B cell (primary cell): ENCODE data around the gene CCNT2. TPM values are rescaled to one million over a fixed set of nuclear protein-coding genes. Genes with fewer than 3 reads are reported as not detected.

Experiments used
- ATAC-seq: fragments of 200-7000 bp; cut with Tn5 transposase; one replicate; pipeline ENCODE4 v1.10.0; 2021; ENCODE audit warnings: low read depth, mild to moderate bottlenecking, moderate number of reproducible peaks, moderate library complexity
- CTCF ChIA-PET: fragments of 350-600 bp; sonication (Branson Sonifier 250); formaldehyde crosslinking; loops from one replicate; lab custom pipeline; 2021; ENCODE audit warnings: antibody characterized with exemption, inconsistent platforms; lab: Charles Lee
- POLR2A ChIA-PET: fragments of 350-600 bp; sonication (Branson Sonifier 250); formaldehyde crosslinking; loops from one replicate; lab custom pipeline; 2021; ENCODE audit warnings: antibody characterized with exemption; lab: Charles Lee
- DNase-seq: peaks from one replicate; pipeline ENCODE4 v3.0.0; 2013
- H2AFZ ChIP-seq: 2 replicates; pipeline ENCODE4 v1.6.1; 2012; ENCODE audit warnings: mild to moderate bottlenecking, low read depth, low read length; ENCODE audit not compliant: insufficient read depth, poor library complexity, severe bottlenecking
- H3K27ac ChIP-seq, 2 donors: 1 replicate in 1 of 2; 2 replicates in 1 of 2; pipeline ENCODE4 v1.5.1; 2012 to 2013; ENCODE audit warnings: low read length in 2 of 2, mild to moderate bottlenecking in 2 of 2, moderate library complexity in 1 of 2
- H3K27me3 ChIP-seq, 4 experiments: fragments of 200-600 bp in 1 of 4; sonication (generic) in 1 of 4; replicated peaks in 1 of 4; 1 replicate in 2 of 4; 2 replicates in 2 of 4; pipeline versions ENCODE4 v1.6.1 to v1.7.0; 2013 to 2016; ENCODE audit warnings: low read length in 3 of 4, mild to moderate bottlenecking in 2 of 4, mixed read lengths in 1 of 4, moderate library complexity in 1 of 4; ENCODE audit not compliant: insufficient read depth in 4 of 4, control insufficient read depth in 3 of 4; ENCODE audit errors: control extremely low read depth in 1 of 4
- H3K36me3 ChIP-seq, 2 experiments: replicated peaks in 1 of 2; 1 replicate in 1 of 2; 2 replicates in 1 of 2; pipeline versions ENCODE4 v1.6.1 to v1.7.1; 2013; ENCODE audit warnings: low read length in 1 of 2; ENCODE audit not compliant: insufficient read depth in 2 of 2, control insufficient read depth in 1 of 2; ENCODE audit errors: control extremely low read depth in 1 of 2, extremely low read depth in 1 of 2
- H3K4me1 ChIP-seq, 2 donors: fragments of 200-600 bp in 1 of 2; sonication (generic) in 1 of 2; 1 replicate in 1 of 2; 2 replicates in 1 of 2; pipeline versions ENCODE4 v1.5.1 to v1.6.1; 2013 to 2017; ENCODE audit warnings: low read length in 2 of 2; ENCODE audit not compliant: control insufficient read depth in 2 of 2, insufficient read depth in 2 of 2
- H3K4me2 ChIP-seq: replicated peaks from 2 replicates; pipeline ENCODE3; 2012; ENCODE audit warnings: mild to moderate bottlenecking, low read depth, low read length; ENCODE audit not compliant: poor library complexity, severe bottlenecking
- H3K4me3 ChIP-seq, 5 experiments: fragments of 200-600 bp in 1 of 5; sonication (generic) in 1 of 5; 1 replicate in 3 of 5; 2 replicates in 2 of 5; pipeline versions ENCODE4 v1.5.1 to v1.7.0; 2011 to 2016; ENCODE audit warnings: low read length in 4 of 5, mild to moderate bottlenecking in 4 of 5, low read depth in 2 of 5, control low read depth in 1 of 5, moderate library complexity in 1 of 5; ENCODE audit not compliant: insufficient read depth in 1 of 5; ENCODE audit errors: control extremely low read depth in 1 of 5, extremely low read depth in 1 of 5
- H3K79me2 ChIP-seq: fragments of 200-600 bp; sonication (generic); one replicate; pipeline ENCODE4 v1.6.0; 2016; ENCODE audit warnings: low read length; ENCODE audit not compliant: control insufficient read depth, insufficient read depth
- H3K9ac ChIP-seq: fragments of 200-600 bp; sonication (generic); 2 replicates; pipeline ENCODE4 v1.6.1; 2017; ENCODE audit warnings: mild to moderate bottlenecking, low read length, moderate library complexity
- H3K9me3 ChIP-seq, 3 donors: one replicate each; pipeline versions ENCODE4 v1.6.1 to v1.7.1; 2013; ENCODE audit warnings: low read length in 2 of 3; ENCODE audit not compliant: control insufficient read depth in 2 of 3, insufficient read depth in 1 of 3; ENCODE audit errors: control extremely low read depth in 1 of 3
- H4K20me1 ChIP-seq: 2 replicates; pipeline ENCODE4 v1.6.0; 2012; ENCODE audit warnings: mild to moderate bottlenecking, low read length; ENCODE audit not compliant: insufficient read depth, control insufficient read depth, poor library complexity, severe bottlenecking
- H3K27ac Mint-ChIP-seq: one replicate; pipeline ENCODE4 v1.8.0; 2021; ENCODE audit warnings: mixed read lengths
- H3K27me3 Mint-ChIP-seq: one replicate; pipeline ENCODE4 v1.8.0; 2021; ENCODE audit warnings: mixed read lengths
- H3K4me1 Mint-ChIP-seq: one replicate; pipeline ENCODE4 v1.8.0; 2021; ENCODE audit warnings: mixed read lengths
- H3K4me3 Mint-ChIP-seq: one replicate; pipeline ENCODE4 v1.8.0; 2021; ENCODE audit warnings: mixed read lengths
- H3K9me3 Mint-ChIP-seq: one replicate; pipeline ENCODE4 v1.8.0; 2022; ENCODE audit warnings: mixed read lengths; ENCODE audit not compliant: insufficient read depth
- CTCF ChIP-seq: fragments of 200-600 bp; IDR thresholded peaks from one replicate; pipeline ENCODE4 v1.8.0; 2022; ENCODE audit warnings: antibody characterized with exemption, mild to moderate bottlenecking
- EZH2 ChIP-seq: IDR thresholded peaks from 2 replicates; pipeline ENCODE4 v1.6.1; 2012; ENCODE audit warnings: borderline replicate concordance, low read depth, mild to moderate bottlenecking, moderate library complexity, low read length; ENCODE audit not compliant: insufficient read depth, poor library complexity, severe bottlenecking
- WGBS: methylation state at CpG from one replicate; pipeline ENCODE4 v1.1.5; 2013; ENCODE audit warnings: missing lambda C conversion rate; ENCODE audit not compliant: insufficient coverage; 5-methylcytosine and 5-hydroxymethylcytosine counted together
- intact Hi-C: fragments of 100-400 bp; cut with micrococcal nuclease; formaldehyde crosslinking; loops from one replicate; pipeline ENCODE4 v1.10.0; 2022
- polyA plus RNA-seq: library from polyadenylated mRNA; depleted of rRNA; stranded (reverse); fragments of >200 nt; gene quantifications from 2 replicates; pipeline ENCODE4 v1.2.3, GENCODE V29; 2012
- total RNA-seq, 2 donors: library from RNA; stranded (reverse); fragments of 120-200 nt in 1 of 2; gene quantifications; 1 replicate in 1 of 2; 2 replicates in 1 of 2; pipeline versions ENCODE4 v1.2.3 to v1.2.4, GENCODE V29; 2013 to 2022

The CCNT2 gene
- total and polyA plus RNA-seq, 2 donors (not counting 1 experiment from before 2014, with no cell fraction given): 17.4 to 86.7 TPM

DNA sequence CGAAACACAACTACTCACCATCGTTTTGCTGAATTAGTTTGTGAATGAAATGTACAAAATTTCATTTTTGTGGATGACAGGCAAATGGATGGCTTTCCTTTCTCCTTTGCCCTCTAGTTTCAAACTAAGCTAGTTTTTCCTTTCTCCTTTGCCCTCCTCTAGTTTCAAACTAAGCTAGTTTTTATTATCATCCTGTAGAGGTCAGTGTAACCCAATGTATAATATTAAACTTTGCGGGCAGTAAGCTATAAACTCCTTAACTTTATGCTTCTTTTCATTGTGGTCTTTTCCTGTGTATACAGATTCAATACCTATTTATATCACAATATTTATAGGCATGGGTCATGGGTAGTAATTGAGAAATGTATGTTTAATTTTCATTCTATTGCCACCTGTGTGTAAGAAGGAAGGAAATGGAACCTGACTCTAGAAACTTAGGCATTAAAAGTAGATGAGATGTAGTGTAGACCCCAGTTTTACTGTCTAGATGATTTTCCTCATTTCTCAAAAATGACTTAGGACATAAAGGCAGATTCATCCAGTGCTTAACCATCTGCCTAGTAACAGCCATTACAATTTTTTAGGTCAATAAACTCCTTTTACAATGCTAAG lies 70.5 kb downstream of the CCNT2 start:
- no peak overlapping the region for H3K4me2 ChIP-seq
- H3K36me3 ChIP-seq: no peaks in the 10 kb centered on the region
- intact Hi-C loops: loop anchor here (1.0 kb wide), 2 partner anchors 721 to 808 kb away; no protein-coding TSS in a partner anchor
- H3K4me3 ChIP-seq: no peak overlapping the region
- H3K27ac ChIP-seq: no peak overlapping the region
- ATAC-seq (no peak), DNase-seq (peak; percentile 30)
- ChIA-PET POLR2A (no interaction called here), CTCF (interaction anchor here (0.5 to 4.5 kb wide), 9 partner anchors 12 to 1437 kb away, joined by 3 to 56 read pairs (median 5); no protein-coding TSS in a partner anchor)
- no CpG with 5 or more reads among the region's 3 CpGs for WGBS
- TF ChIP-seq EZH2 (no peak), CTCF (peak; percentile 69)
- H3K27ac Mint-ChIP-seq: no peak overlapping the region
- no peaks in the 10 kb centered on the region for H4K20me1 ChIP-seq
- H3K79me2 ChIP-seq: no peaks in the 10 kb centered on the region
- H3K9me3 Mint-ChIP-seq: no peaks in the 10 kb centered on the region
- H3K27me3 Mint-ChIP-seq: peaks cover 10% of the 10 kb centered on the region
- H3K27me3 ChIP-seq: no peaks in the 10 kb centered on the region
- H3K4me3 Mint-ChIP-seq: no peak overlapping the region
- no peaks in the 10 kb centered on the region for H3K4me1 Mint-ChIP-seq
- peaks cover 0 to 4% (median 0%) of the 10 kb centered on the region in 3 donors for H3K9me3 ChIP-seq
- no peak overlapping the region for H3K9ac ChIP-seq
- H3K4me1 ChIP-seq: no peaks in the 10 kb centered on the region
- H2AFZ ChIP-seq: no peak overlapping the region

GRCh38 chr2:134999521-134999920 lies 80.9 kb downstream of the CCNT2 start:
- Histone ChIP-seq H3K9me3 (no peaks in the 10 kb centered on the region), H4K20me1 (no peaks in the 10 kb centered on the region), H3K4me1 (peaks cover 3 to 5% of the 10 kb centered on the region in 2 donors), H3K27me3 (peaks cover 0 to 3% (median under 1%) of the 10 kb centered on the region in 4 experiments), H3K27ac (no peak overlapping the region), H3K4me3 (no peak overlapping the region), H3K9ac (no peak overlapping the region), H2AFZ (no peak overlapping the region), H3K4me2 (no peak overlapping the region), H3K79me2 (no peaks in the 10 kb centered on the region), H3K36me3 (no peaks in the 10 kb centered on the region)
- DNase-seq: no peak
- TF ChIP-seq EZH2: no peak
- no peak for TF ChIP-seq CTCF
- ChIA-PET CTCF (interaction anchor here (2.0 to 13.7 kb wide), 3 partner anchors 10 to 798 kb away, joined by 6 to 219 read pairs (median 17); no protein-coding TSS in a partner anchor), POLR2A (no interaction called here)
- intact Hi-C loops: no loop called here
- WGBS: 93% methylated on average over 2 of the region's 2 CpGs
- no peak overlapping the region for H3K27ac Mint-ChIP-seq
- no peaks in the 10 kb centered on the region for H3K9me3 Mint-ChIP-seq
- peaks cover 5% of the 10 kb centered on the region for H3K4me1 Mint-ChIP-seq
- H3K4me3 Mint-ChIP-seq: no peak overlapping the region
- ATAC-seq: no peak
- H3K27me3 Mint-ChIP-seq: peaks cover 4% of the 10 kb centered on the region
